Uterus (tissue), 4 donors: ENCODE measurements around the gene EAF1. TPM values are rescaled to one million over a fixed set of nuclear protein-coding genes. Genes with fewer than 3 reads are reported as not detected.

Source experiments
- DNase-seq, 2 donors: peaks; one replicate each; pipeline ENCODE4 v3.0.0-alpha.2; 2019 to 2020
- H3K27ac ChIP-seq, 2 donors: fragments of 200-600 bp; sonication (generic); 1 replicate in 1 of 2; 2 replicates in 1 of 2; pipeline ENCODE4 v1.5.1; 2016 to 2018
- H3K27me3 ChIP-seq, 2 donors: fragments of 200-600 bp; sonication (generic); one replicate each; pipeline ENCODE4 v1.5.1; 2018 to 2019; ENCODE audit warnings: control low read depth in 1 of 2
- H3K36me3 ChIP-seq, 2 donors: fragments of 200-600 bp; sonication (generic); one replicate each; pipeline ENCODE4 v1.5.1; 2019; ENCODE audit warnings: control low read depth in 1 of 2
- H3K4me1 ChIP-seq, 2 donors: fragments of 200-600 bp; sonication (generic); one replicate each; pipeline ENCODE4 v1.5.1; 2018 to 2019; ENCODE audit warnings: control low read depth in 1 of 2
- H3K4me3 ChIP-seq, 2 donors: fragments of 200-600 bp; sonication (generic); 1 replicate in 1 of 2; 2 replicates in 1 of 2; pipeline ENCODE4 v1.5.1; 2018 to 2019; ENCODE audit warnings: mild to moderate bottlenecking in 1 of 2
- H3K9me3 ChIP-seq, 2 donors: fragments of 200-600 bp; sonication (generic); one replicate each; pipeline ENCODE4 v1.5.1; 2019; ENCODE audit warnings: control low read depth in 1 of 2
- POLR2A ChIP-seq, 2 donors: fragments of 450-650 bp; IDR thresholded peaks; one replicate each; pipeline ENCODE4 v1.6.1; 2016; ENCODE audit warnings: antibody characterized with exemption in 2 of 2, mild to moderate bottlenecking in 1 of 2, moderate library complexity in 1 of 2
- intact Hi-C: fragments of 100-400 bp; cut with DNase I; formaldehyde crosslinking; loops from one replicate; pipeline ENCODE4 v1.15.1; 2023; ENCODE audit warnings: low total_unique reads
- total RNA-seq, 4 donors: library from RNA; depleted of rRNA in 3 of 4; stranded (reverse); fragments of >200 nt in 3 of 4; gene quantifications; one replicate each; pipeline versions ENCODE4 v1.1.0 to v1.2.4, GENCODE V29; 2014 to 2023
- TF ChIP-seq, protein P1 (sequence below), 4 experiments: fragments of 200-600 bp in 2 of 4; fragments of 450-650 bp in 2 of 4; sonication (generic) in 2 of 4; IDR thresholded peaks; one replicate each; pipeline ENCODE4 v1.5.1; 2016 to 2019; ENCODE audit warnings: antibody characterized with exemption in 4 of 4, mild to moderate bottlenecking in 2 of 4, moderate library complexity in 1 of 4
- donor health status: DM: yes; HTN: yes; CAD: no.

Gene EAF1
- total RNA-seq, 4 donors from 2014 or later, result 2.3 to 18.3 (median 15.6) TPM

DNA sequence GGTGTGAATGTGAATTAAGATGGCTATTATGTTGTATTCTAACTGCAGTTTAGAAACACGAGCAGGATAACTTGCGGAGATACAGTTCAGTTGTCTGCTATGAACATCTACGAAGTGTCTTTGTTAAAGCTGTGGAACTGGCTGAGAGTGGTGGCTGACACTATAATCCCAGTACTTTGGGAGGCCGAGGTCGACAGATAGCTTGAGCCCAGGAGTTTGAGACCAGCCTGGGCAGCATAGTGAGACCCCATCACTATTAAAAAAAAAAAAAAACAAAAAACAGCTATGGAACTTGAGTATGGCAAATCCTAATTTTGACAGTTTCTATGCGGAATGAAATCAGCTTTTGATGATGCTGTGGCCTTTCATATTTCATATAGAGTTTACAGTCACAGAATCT lies 1.7 kb downstream of the EAF1 start:
- Histone ChIP-seq H3K27ac (no peak overlapping the region), H3K9me3 (no peaks in the 10 kb centered on the region), H3K36me3 (no peaks in the 10 kb centered on the region), H3K4me1 (no peaks in the 10 kb centered on the region), H3K27me3 (no peaks in the 10 kb centered on the region), H3K4me3 (no peak overlapping the region)
- intact Hi-C loops, result no loop called here
- TF ChIP-seq, protein P1, sequence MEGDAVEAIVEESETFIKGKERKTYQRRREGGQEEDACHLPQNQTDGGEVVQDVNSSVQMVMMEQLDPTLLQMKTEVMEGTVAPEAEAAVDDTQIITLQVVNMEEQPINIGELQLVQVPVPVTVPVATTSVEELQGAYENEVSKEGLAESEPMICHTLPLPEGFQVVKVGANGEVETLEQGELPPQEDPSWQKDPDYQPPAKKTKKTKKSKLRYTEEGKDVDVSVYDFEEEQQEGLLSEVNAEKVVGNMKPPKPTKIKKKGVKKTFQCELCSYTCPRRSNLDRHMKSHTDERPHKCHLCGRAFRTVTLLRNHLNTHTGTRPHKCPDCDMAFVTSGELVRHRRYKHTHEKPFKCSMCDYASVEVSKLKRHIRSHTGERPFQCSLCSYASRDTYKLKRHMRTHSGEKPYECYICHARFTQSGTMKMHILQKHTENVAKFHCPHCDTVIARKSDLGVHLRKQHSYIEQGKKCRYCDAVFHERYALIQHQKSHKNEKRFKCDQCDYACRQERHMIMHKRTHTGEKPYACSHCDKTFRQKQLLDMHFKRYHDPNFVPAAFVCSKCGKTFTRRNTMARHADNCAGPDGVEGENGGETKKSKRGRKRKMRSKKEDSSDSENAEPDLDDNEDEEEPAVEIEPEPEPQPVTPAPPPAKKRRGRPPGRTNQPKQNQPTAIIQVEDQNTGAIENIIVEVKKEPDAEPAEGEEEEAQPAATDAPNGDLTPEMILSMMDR (IDR thresholded peaks at IDR 0.05), result no peak
- TF ChIP-seq POLR2A (IDR thresholded peaks at IDR 0.05), result no peak
- DNase-seq, result no peak

DNA sequence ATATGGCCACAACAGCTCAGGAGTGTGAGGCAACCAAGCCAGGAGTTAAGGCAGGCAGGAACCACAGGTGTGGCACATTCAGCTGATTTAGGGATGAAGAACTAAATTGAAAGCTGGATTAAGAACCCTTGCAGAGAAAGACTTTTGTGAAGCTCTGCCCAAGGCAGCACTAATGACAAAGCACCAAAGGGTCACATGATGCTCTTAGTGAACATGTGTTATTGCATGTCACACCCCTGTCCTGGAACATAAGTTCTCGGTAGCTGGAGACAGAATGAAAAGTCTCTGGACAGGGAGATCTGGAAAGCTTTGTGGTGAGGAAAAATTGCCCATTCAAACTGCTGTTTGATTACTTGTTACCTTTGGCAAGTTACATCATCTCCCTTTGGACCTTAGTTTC lies 3.2 kb downstream of the EAF1 start:
- H3K36me3 ChIP-seq, result no peaks in the 10 kb centered on the region
- no peaks in the 10 kb centered on the region for H3K27me3 ChIP-seq
- no peaks in the 10 kb centered on the region for H3K4me1 ChIP-seq
- H3K9me3 ChIP-seq, result no peaks in the 10 kb centered on the region
- H3K4me3 ChIP-seq, result no peak overlapping the region
- DNase-seq, result no peak
- intact Hi-C loops, result no loop called here
- TF ChIP-seq, protein P1 (IDR thresholded peaks at IDR 0.05), result no peak
- TF ChIP-seq POLR2A (IDR thresholded peaks at IDR 0.05), result no peak
- no peak overlapping the region for H3K27ac ChIP-seq

DNA sequence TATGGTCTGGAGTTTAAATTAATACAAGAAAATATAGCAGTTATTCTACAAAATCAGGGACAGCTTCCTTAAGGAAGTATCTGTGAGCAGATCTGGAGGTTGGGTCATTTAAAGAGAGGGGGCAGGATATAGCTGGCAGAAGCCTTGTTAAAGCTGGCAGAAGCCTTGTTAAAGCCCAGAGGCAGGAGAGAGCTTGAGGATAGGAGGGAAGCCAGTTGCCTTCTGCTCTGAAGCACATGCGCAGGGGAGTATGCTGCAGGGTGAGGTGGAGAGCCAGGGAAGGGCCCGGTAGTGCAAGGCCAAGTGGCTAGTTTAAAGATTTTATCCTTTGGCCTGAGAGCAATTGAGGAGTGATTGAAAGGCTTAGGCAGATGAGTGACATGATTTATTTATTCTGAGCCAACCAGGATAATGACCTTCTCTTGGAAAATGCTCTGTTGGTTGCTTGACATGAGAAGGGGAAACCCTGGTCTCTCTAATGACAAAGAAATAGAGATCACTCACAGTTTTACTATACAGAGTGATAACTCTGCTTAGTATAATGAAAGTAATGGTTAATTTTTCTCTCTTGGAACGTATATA lies 3.9 kb downstream of the EAF1 start:
- Histone ChIP-seq H3K27me3 (no peaks in the 10 kb centered on the region), H3K36me3 (no peaks in the 10 kb centered on the region), H3K27ac (no peak overlapping the region), H3K4me1 (no peaks in the 10 kb centered on the region), H3K9me3 (no peaks in the 10 kb centered on the region), H3K4me3 (no peak overlapping the region)
- intact Hi-C loops, result no loop called here
- DNase-seq, result no peak
- TF ChIP-seq, protein P1 (IDR thresholded peaks at IDR 0.05), result no peak
- no peak for TF ChIP-seq POLR2A (IDR thresholded peaks at IDR 0.05)

DNA sequence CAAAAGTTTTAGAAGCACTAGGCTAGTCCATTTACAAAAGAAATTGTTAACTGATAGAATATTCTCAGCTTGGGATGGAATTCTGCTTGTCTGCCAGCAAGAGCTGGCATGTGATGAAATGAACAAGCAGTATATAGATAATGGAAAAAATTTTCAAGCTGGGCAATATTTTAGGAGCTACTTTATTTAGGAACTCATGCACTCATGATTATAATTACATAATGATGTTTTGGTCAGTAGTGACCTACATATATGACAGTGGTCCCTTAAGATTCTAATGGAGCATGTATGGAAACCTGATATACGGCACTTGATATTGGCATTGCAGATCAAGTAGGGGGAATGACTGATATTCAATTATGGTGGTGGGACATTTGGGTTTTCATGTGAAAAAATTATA lies 6.1 kb downstream of the EAF1 start:
- intact Hi-C loops, result no loop called here
- no peak for DNase-seq
- Histone ChIP-seq H3K4me1 (no peaks in the 10 kb centered on the region), H3K4me3 (no peak overlapping the region), H3K36me3 (no peaks in the 10 kb centered on the region), H3K27ac (no peak overlapping the region), H3K9me3 (no peaks in the 10 kb centered on the region), H3K27me3 (no peaks in the 10 kb centered on the region)
- TF ChIP-seq, protein P1 (IDR thresholded peaks at IDR 0.05), result no peak
- TF ChIP-seq POLR2A (IDR thresholded peaks at IDR 0.05), result no peak

DNA sequence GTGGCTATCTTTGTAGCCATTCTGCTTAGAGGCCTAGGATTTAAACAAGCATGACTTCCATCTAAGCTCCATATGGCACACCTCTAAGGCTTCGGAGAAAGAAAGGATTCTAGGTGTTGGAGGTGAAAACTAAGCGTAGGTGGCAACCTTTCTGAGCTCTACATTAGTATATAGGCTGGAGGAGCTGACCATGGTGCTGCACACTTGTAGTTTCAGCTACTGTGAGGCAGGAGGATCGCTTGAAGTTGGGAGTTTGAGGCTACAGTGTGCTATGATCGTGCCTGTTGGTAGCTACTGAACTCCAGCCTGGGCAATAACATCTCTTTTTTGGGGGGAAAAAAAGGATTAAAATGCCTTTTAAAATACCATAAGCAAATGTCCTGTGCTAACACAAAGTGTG lies 7.4 kb downstream of the EAF1 start:
- intact Hi-C loops, result no loop called here
- H3K4me3 ChIP-seq, result no peak overlapping the region
- DNase-seq, result no peak
- no peak for TF ChIP-seq POLR2A (IDR thresholded peaks at IDR 0.05)
- TF ChIP-seq, protein P1 (IDR thresholded peaks at IDR 0.05), result no peak
- no peaks in the 10 kb centered on the region for H3K27me3 ChIP-seq
- H3K4me1 ChIP-seq, result no peaks in the 10 kb centered on the region
- H3K36me3 ChIP-seq, result no peaks in the 10 kb centered on the region
- no peak overlapping the region for H3K27ac ChIP-seq
- H3K9me3 ChIP-seq, result no peaks in the 10 kb centered on the region
